Measurements from ENCODE around the gene CNNM3.
A peak's percentile ranks its signal among the peaks of the same experiment; 100 is the strongest.

Gene CNNM3

GRCh38 chr2:96830044-96830562 lies 14.0 kb downstream of the CNNM3 start:
- Histone ChIP-seq H3K27ac (ENCODE audit: low read length, poor library complexity, severe bottlenecking) (no peak overlapping the region), H3K23ac (ENCODE audit: low read length in 2 of 2) (no peak overlapping the region), H3K18ac (ENCODE audit: low read depth in 1 of 2, low read length in 2 of 2) (no peak overlapping the region), H3K27me3 (ENCODE audit: control insufficient read depth in 1 of 2, insufficient read depth in 1 of 2, low read length in 2 of 2) (no peaks in the 10 kb centered on the region), H3K79me1 (replicated peaks; ENCODE audit: low read length, poor library complexity, severe bottlenecking) (peaks cover 14% of the 10 kb centered on the region), H2AK5ac (ENCODE audit: low read length, severe bottlenecking) (no peak overlapping the region), H4K8ac (ENCODE audit: low read length) (no peak overlapping the region), H3K4me1 (ENCODE audit: control insufficient read depth, insufficient read depth, low read depth, low read length) (peaks cover 10% of the 10 kb centered on the region), H2BK15ac (ENCODE audit: low read depth, poor library complexity, severe bottlenecking) (no peak overlapping the region), H3K9me3 (ENCODE audit: control insufficient read depth, low read length) (no peaks in the 10 kb centered on the region), H2AFZ (ENCODE audit: low read depth, low read length) (no peak overlapping the region), H3K36me3 (ENCODE audit: control insufficient read depth in 1 of 2, insufficient read depth in 2 of 2, low read depth in 1 of 2, low read length in 2 of 2) (peaks cover 59 to 60% of the 10 kb centered on the region in 2 experiments), H3K9ac (ENCODE audit: low read length) (no peak overlapping the region), H3K14ac (ENCODE audit: low read length in 2 of 2) (no peak overlapping the region), H4K91ac (ENCODE audit: low read length) (no peak overlapping the region), H2BK12ac (ENCODE audit: low read length in 2 of 2) (no peak overlapping the region), H3K4me2 (ENCODE audit: low read length, poor library complexity, severe bottlenecking) (no peak overlapping the region), H3K4me3 (ENCODE audit: insufficient read depth in 1 of 2, low read depth in 1 of 2, low read length in 2 of 2) (no peak overlapping the region), H3K4ac (ENCODE audit: low read depth in 1 of 2, low read length in 2 of 2) (no peak overlapping the region), H2BK120ac (ENCODE audit: low read depth, low read length) (no peak overlapping the region), H2BK5ac (ENCODE audit: low read depth, low read length, poor library complexity, severe bottlenecking) (no peak overlapping the region)
- no peak for DNase-seq
- 84% methylated on average over 4 of the region's 5 CpGs for WGBS

- H3K79me1 ChIP-seq (replicated peaks; ENCODE audit: low read length, poor library complexity, severe bottlenecking), result peaks cover 8% of the 10 kb centered on the region
- DNase-seq, result no peak
- no peak overlapping the region for H2BK12ac ChIP-seq (ENCODE audit: low read length in 2 of 2)
- H3K23ac ChIP-seq (ENCODE audit: low read length in 2 of 2), result no peak overlapping the region
- H3K4ac ChIP-seq (ENCODE audit: low read depth in 1 of 2, low read length in 2 of 2), result no peak overlapping the region
- no peak overlapping the region for H3K9ac ChIP-seq (ENCODE audit: low read length)
- no peak overlapping the region for H2AFZ ChIP-seq (ENCODE audit: low read depth, low read length)
- no peak overlapping the region for H2BK120ac ChIP-seq (ENCODE audit: low read depth, low read length)
- no peak overlapping the region for H2AK5ac ChIP-seq (ENCODE audit: low read length, severe bottlenecking)
- WGBS, result 97% methylated on average over 10 of the region's 10 CpGs
- H3K14ac ChIP-seq (ENCODE audit: low read length in 2 of 2), result no peak overlapping the region
- no peak overlapping the region for H3K4me3 ChIP-seq (ENCODE audit: insufficient read depth in 1 of 2, low read depth in 1 of 2, low read length in 2 of 2)
- H3K36me3 ChIP-seq (ENCODE audit: control insufficient read depth in 1 of 2, insufficient read depth in 2 of 2, low read depth in 1 of 2, low read length in 2 of 2), result peaks cover 50 to 60% of the 10 kb centered on the region in 2 experiments
- H3K4me1 ChIP-seq (ENCODE audit: control insufficient read depth, insufficient read depth, low read depth, low read length), result peaks cover 10% of the 10 kb centered on the region
- H4K8ac ChIP-seq (ENCODE audit: low read length), result no peak overlapping the region
- no peak overlapping the region for H3K18ac ChIP-seq (ENCODE audit: low read depth in 1 of 2, low read length in 2 of 2)
- H3K4me2 ChIP-seq (ENCODE audit: low read length, poor library complexity, severe bottlenecking), result no peak overlapping the region
- H2BK15ac ChIP-seq (ENCODE audit: low read depth, poor library complexity, severe bottlenecking), result no peak overlapping the region
- no peak overlapping the region for H4K91ac ChIP-seq (ENCODE audit: low read length)
- no peak overlapping the region for H2BK5ac ChIP-seq (ENCODE audit: low read depth, low read length, poor library complexity, severe bottlenecking)
- H3K27ac ChIP-seq (ENCODE audit: low read length, poor library complexity, severe bottlenecking), result no peak overlapping the region
- no peaks in the 10 kb centered on the region for H3K27me3 ChIP-seq (ENCODE audit: control insufficient read depth in 1 of 2, insufficient read depth in 1 of 2, low read length in 2 of 2)
- no peaks in the 10 kb centered on the region for H3K9me3 ChIP-seq (ENCODE audit: control insufficient read depth, low read length)
Observed at GRCh38 chr2:96831679-96832078, 15.6 kb downstream of the CNNM3 start.

- H3K79me1 ChIP-seq (replicated peaks; ENCODE audit: low read length, poor library complexity, severe bottlenecking), result peaks cover 8% of the 10 kb centered on the region
- H3K18ac ChIP-seq (ENCODE audit: low read depth in 1 of 2, low read length in 2 of 2), result no peak overlapping the region
- H3K4me2 ChIP-seq (ENCODE audit: low read length, poor library complexity, severe bottlenecking), result no peak overlapping the region
- H3K23ac ChIP-seq (ENCODE audit: low read length in 2 of 2), result no peak overlapping the region
- H2BK5ac ChIP-seq (ENCODE audit: low read depth, low read length, poor library complexity, severe bottlenecking), result no peak overlapping the region
- no peak overlapping the region for H2BK15ac ChIP-seq (ENCODE audit: low read depth, poor library complexity, severe bottlenecking)
- H3K9ac ChIP-seq (ENCODE audit: low read length), result no peak overlapping the region
- H2BK120ac ChIP-seq (ENCODE audit: low read depth, low read length), result no peak overlapping the region
- no peaks in the 10 kb centered on the region for H3K9me3 ChIP-seq (ENCODE audit: control insufficient read depth, low read length)
- no peaks in the 10 kb centered on the region for H3K27me3 ChIP-seq (ENCODE audit: control insufficient read depth in 1 of 2, insufficient read depth in 1 of 2, low read length in 2 of 2)
- H3K14ac ChIP-seq (ENCODE audit: low read length in 2 of 2), result no peak overlapping the region
- H4K8ac ChIP-seq (ENCODE audit: low read length), result peak overlapping the region; percentile 15
- no peak overlapping the region for H3K4me3 ChIP-seq (ENCODE audit: insufficient read depth in 1 of 2, low read depth in 1 of 2, low read length in 2 of 2)
- H3K4me1 ChIP-seq (ENCODE audit: control insufficient read depth, insufficient read depth, low read depth, low read length), result peaks cover 10% of the 10 kb centered on the region
- H3K27ac ChIP-seq (ENCODE audit: low read length, poor library complexity, severe bottlenecking), result no peak overlapping the region
- H2AK5ac ChIP-seq (ENCODE audit: low read length, severe bottlenecking), result no peak overlapping the region
- H2AFZ ChIP-seq (ENCODE audit: low read depth, low read length), result no peak overlapping the region
- DNase-seq, result no peak
- H3K36me3 ChIP-seq (ENCODE audit: control insufficient read depth in 1 of 2, insufficient read depth in 2 of 2, low read depth in 1 of 2, low read length in 2 of 2), result peaks cover 45 to 60% of the 10 kb centered on the region in 2 experiments
- H3K4ac ChIP-seq (ENCODE audit: low read depth in 1 of 2, low read length in 2 of 2), result no peak overlapping the region
- H2BK12ac ChIP-seq (ENCODE audit: low read length in 2 of 2), result no peak overlapping the region
- 80% methylated on average over 11 of the region's 11 CpGs for WGBS
- no peak overlapping the region for H4K91ac ChIP-seq (ENCODE audit: low read length)
Observed at GRCh38 chr2:96832408-96832753, 16.3 kb downstream of the CNNM3 start.

- H3K4me2 ChIP-seq (ENCODE audit: low read length, poor library complexity, severe bottlenecking), result no peak overlapping the region
- H3K23ac ChIP-seq (ENCODE audit: low read length in 2 of 2), result no peak overlapping the region
- no peak overlapping the region for H3K18ac ChIP-seq (ENCODE audit: low read depth in 1 of 2, low read length in 2 of 2)
- no peak overlapping the region for H3K4ac ChIP-seq (ENCODE audit: low read depth in 1 of 2, low read length in 2 of 2)
- H2BK12ac ChIP-seq (ENCODE audit: low read length in 2 of 2), result no peak overlapping the region
- H3K79me1 ChIP-seq (replicated peaks; ENCODE audit: low read length, poor library complexity, severe bottlenecking), result peaks cover 5% of the 10 kb centered on the region
- no peak overlapping the region for H2BK120ac ChIP-seq (ENCODE audit: low read depth, low read length)
- H3K9me3 ChIP-seq (ENCODE audit: control insufficient read depth, low read length), result no peaks in the 10 kb centered on the region
- no peak overlapping the region for H2BK15ac ChIP-seq (ENCODE audit: low read depth, poor library complexity, severe bottlenecking)
- no peak overlapping the region for H3K14ac ChIP-seq (ENCODE audit: low read length in 2 of 2)
- DNase-seq, result peak; percentile 53
- WGBS, result 49% methylated on average over 17 of the region's 18 CpGs
- H4K91ac ChIP-seq (ENCODE audit: low read length), result no peak overlapping the region
- H2AK5ac ChIP-seq (ENCODE audit: low read length, severe bottlenecking), result no peak overlapping the region
- H2AFZ ChIP-seq (ENCODE audit: low read depth, low read length), result no peak overlapping the region
- H3K27me3 ChIP-seq (ENCODE audit: control insufficient read depth in 1 of 2, insufficient read depth in 1 of 2, low read length in 2 of 2), result no peaks in the 10 kb centered on the region
- H2BK5ac ChIP-seq (ENCODE audit: low read depth, low read length, poor library complexity, severe bottlenecking), result no peak overlapping the region
- peak overlapping the region; percentile 21 for H4K8ac ChIP-seq (ENCODE audit: low read length)
- no peak overlapping the region for H3K27ac ChIP-seq (ENCODE audit: low read length, poor library complexity, severe bottlenecking)
- H3K4me3 ChIP-seq (ENCODE audit: insufficient read depth in 1 of 2, low read depth in 1 of 2, low read length in 2 of 2), result no peak overlapping the region
- H3K36me3 ChIP-seq (ENCODE audit: control insufficient read depth in 1 of 2, insufficient read depth in 2 of 2, low read depth in 1 of 2, low read length in 2 of 2), result peaks cover 43 to 57% of the 10 kb centered on the region in 2 experiments
- H3K4me1 ChIP-seq (ENCODE audit: control insufficient read depth, insufficient read depth, low read depth, low read length), result peaks cover 10% of the 10 kb centered on the region
- no peak overlapping the region for H3K9ac ChIP-seq (ENCODE audit: low read length)
Observed at GRCh38 chr2:96832754-96833507, 16.9 kb downstream of the CNNM3 start.
